AG04450 (cell line): ENCODE data around the gene CRACR2A. TPM values are rescaled to one million over a fixed set of nuclear protein-coding genes. Genes with fewer than 3 reads are reported as not detected.
A peak's percentile ranks its signal among the peaks of the same experiment; 100 is the strongest.

Experiments
- CTCF ChIA-PET: fragments of 300-600, 350-600 bp; formaldehyde crosslinking; extraction: SDS; loops from one replicate; lab custom pipeline; 2022; ENCODE audit warnings: antibody characterized with exemption, inconsistent platforms; lab: Charles Lee
- POLR2A ChIA-PET: fragments of 350-600 bp; formaldehyde crosslinking; extraction: SDS; loops from one replicate; lab custom pipeline; 2021; ENCODE audit warnings: antibody characterized with exemption, inconsistent platforms; lab: Yijun Ruan, JAX
- DNase-seq: peaks from one replicate; pipeline ENCODE4 v3.0.0-alpha.2; 2011; ENCODE audit warnings: low read depth, low spot score
- H3K27ac ChIP-seq: one replicate; pipeline ENCODE4 v1.5.1; 2012; ENCODE audit warnings: low read depth, low read length, control low read depth
- H3K27me3 ChIP-seq: one replicate; pipeline ENCODE4 v1.6.0; 2012; ENCODE audit warnings: low read length; ENCODE audit not compliant: control insufficient read depth, insufficient read depth
- H3K4me3 ChIP-seq: 2 replicates; pipeline ENCODE4 v1.5.1; 2011; ENCODE audit warnings: mild to moderate bottlenecking, low read depth, low read length, control low read depth
- H3K9me3 ChIP-seq: 2 replicates; pipeline ENCODE4 v1.5.1; 2012; ENCODE audit warnings: low read length; ENCODE audit not compliant: control insufficient read depth, insufficient read depth
- polyA plus RNA-seq: library from polyadenylated mRNA; depleted of rRNA; stranded (reverse); fragments of >200 nt; gene quantifications from 2 replicates; pipeline ENCODE4 v1.2.3, GENCODE V29; 2011
- TF ChIP-seq, protein P1 (sequence below): IDR thresholded peaks from 2 replicates; pipeline ENCODE4 v1.5.1; 2011; ENCODE audit warnings: low read depth, low read length, control low read depth, inconsistent platforms

The CRACR2A gene
- polyA plus RNA-seq, 1 experiment, result 1.1 TPM

DNA sequence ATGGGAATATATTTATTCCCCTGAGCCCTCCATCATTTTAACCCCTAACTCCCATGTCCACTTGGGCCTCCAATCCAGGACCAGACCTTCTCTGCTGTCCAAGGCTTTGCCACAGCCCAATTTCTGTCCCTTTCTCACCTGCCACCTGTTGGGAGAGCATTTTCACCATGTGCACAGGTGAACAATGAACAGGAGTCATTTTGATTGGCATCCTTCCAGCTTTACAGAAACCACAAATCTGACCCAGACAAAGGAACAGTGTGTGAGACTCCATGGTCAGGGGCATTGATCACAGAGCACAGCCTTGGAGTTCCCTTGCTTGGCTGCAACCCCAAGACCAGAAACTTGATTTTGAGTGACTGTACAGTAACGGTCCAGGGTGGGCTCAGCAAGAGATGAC, 91.9 kb downstream of the CRACR2A start:
- TF ChIP-seq, protein P1, sequence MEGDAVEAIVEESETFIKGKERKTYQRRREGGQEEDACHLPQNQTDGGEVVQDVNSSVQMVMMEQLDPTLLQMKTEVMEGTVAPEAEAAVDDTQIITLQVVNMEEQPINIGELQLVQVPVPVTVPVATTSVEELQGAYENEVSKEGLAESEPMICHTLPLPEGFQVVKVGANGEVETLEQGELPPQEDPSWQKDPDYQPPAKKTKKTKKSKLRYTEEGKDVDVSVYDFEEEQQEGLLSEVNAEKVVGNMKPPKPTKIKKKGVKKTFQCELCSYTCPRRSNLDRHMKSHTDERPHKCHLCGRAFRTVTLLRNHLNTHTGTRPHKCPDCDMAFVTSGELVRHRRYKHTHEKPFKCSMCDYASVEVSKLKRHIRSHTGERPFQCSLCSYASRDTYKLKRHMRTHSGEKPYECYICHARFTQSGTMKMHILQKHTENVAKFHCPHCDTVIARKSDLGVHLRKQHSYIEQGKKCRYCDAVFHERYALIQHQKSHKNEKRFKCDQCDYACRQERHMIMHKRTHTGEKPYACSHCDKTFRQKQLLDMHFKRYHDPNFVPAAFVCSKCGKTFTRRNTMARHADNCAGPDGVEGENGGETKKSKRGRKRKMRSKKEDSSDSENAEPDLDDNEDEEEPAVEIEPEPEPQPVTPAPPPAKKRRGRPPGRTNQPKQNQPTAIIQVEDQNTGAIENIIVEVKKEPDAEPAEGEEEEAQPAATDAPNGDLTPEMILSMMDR, result no peak
- Histone ChIP-seq H3K9me3 (no peaks in the 10 kb centered on the region), H3K4me3 (no peak overlapping the region), H3K27me3 (peaks cover 2% of the 10 kb centered on the region), H3K27ac (no peak overlapping the region)
- ChIA-PET POLR2A (no interaction called here), CTCF (interaction anchor here (0.8 kb wide), 1 partner anchor 116 kb away, joined by 5 read pairs; no protein-coding TSS in a partner anchor)
- no peak for DNase-seq

DNA sequence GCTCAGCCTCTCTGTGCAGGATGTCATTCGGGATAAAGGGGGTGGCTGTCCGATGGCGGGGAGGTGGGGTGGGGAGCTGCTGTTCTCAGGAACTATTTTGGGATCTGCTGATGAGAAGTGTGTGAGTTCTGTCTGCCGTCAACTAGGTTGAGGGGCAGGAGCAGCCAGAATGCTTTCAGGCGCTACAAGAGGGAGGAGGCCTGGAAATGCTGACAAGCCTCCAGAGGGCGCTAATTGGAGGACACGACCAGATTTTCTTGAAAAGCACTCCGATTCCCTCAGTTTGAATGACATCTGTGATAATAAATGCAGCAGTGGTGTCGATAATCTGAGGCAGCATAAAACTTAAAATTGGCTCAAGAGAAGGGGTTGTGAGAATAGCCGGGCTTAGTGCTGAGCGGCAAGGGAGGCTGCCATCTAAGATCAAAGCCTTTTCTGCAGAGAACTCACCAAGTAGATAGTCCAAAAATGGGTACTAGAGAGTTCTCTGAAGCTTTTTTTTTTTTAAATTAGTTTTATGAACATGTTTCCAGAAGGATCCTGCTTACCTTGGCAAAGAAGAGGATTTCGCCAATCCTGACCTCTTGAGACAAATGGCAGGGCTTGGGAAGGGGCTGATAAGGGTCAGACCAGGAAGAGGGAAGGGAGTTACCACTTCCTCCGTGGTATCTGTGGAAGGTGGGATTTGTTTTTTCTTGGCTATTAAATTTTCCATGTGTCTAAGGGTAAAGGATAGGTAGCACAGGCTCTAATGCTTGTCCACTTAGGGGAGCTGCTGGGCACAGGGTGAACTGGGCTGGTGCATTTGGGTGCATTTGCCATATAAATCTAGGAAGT, 94.4 kb downstream of the CRACR2A start:
- Histone ChIP-seq H3K4me3 (no peak overlapping the region), H3K9me3 (no peaks in the 10 kb centered on the region), H3K27ac (no peak overlapping the region), H3K27me3 (peaks cover 2% of the 10 kb centered on the region)
- TF ChIP-seq, protein P1, result peak; percentile 60
- no peak for DNase-seq
- POLR2A ChIA-PET, result no interaction called here
- CTCF ChIA-PET, result interaction anchor here (0.6 to 2.0 kb wide), 16 partner anchors 15 to 359 kb away, joined by 3 to 8 read pairs (median 4); no protein-coding TSS in a partner anchor

DNA sequence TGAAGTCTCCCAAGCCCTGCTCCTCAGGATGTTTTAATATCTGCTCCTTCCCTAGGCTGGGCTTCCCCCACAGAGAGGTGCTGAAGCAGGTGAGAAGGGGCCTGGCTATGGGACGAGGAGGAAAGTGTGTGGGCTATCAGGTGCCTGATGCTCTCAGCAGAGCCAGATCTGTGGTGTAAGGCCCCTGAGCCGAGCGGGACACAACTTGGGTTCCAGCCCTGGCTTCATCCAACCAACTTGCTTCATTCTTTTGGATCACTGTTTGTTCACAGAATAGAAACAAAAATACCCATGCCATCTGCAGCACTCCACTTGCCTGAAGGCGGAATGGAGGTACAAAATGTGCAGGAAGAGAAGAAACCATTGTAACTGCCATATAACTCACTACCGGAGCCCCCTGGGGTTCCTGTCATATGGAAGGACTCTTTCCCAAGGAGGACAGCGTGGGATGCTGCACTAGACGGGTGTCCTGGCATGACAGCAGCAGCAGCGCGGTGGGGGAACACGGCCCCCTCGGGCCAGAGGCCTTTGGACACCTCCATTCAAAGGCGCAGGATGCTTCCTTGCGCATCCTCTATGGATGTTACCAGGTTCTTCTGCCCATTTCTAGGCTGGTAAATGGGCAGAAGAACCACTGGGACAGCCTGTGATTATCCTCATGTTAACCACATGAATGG, 95.8 kb downstream of the CRACR2A start:
- Histone ChIP-seq H3K4me3 (no peak overlapping the region), H3K27ac (no peak overlapping the region), H3K27me3 (peaks cover under 1% of the 10 kb centered on the region), H3K9me3 (no peaks in the 10 kb centered on the region)
- TF ChIP-seq, protein P1, result no peak
- no peak for DNase-seq
- ChIA-PET CTCF (interaction anchor here (0.8 to 1.2 kb wide), 4 partner anchors 20 to 357 kb away, joined by 3 to 4 read pairs (median 3); no protein-coding TSS in a partner anchor), POLR2A (no interaction called here)

DNA sequence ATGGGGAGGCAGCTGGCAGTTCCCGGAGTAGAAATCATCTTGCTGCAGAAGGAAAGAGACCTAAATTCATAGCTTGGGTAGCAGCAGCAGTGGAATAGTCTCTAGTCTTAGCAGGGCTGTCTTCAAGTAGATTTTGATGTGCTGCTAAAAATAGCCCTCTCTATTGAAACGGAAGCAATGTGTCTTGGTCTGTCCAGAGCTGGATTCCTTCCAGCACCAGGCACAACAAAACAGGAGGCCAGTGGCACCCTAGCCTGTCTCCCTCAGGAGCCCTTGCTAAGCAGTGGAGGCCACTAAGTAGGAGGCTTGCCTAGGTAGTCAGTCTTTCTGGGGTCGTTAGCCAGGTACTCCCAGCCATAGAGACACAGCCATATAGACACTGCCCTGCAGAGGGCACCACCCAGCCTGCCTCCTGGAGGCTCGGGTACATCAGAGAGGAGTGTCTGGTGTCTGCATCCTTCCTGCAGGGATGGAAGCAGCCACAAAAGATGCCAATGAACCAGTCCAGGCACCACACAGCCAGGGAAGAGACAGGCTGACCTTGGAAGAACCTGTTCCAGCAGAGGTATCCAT, 97.5 kb downstream of the CRACR2A start:
- Histone ChIP-seq H3K27me3 (peaks cover 5% of the 10 kb centered on the region), H3K27ac (no peak overlapping the region), H3K4me3 (no peak overlapping the region), H3K9me3 (no peaks in the 10 kb centered on the region)
- POLR2A ChIA-PET, result no interaction called here
- CTCF ChIA-PET, result interaction anchor here (0.5 to 1.3 kb wide), 3 partner anchors 13 to 355 kb away, joined by 3 to 14 read pairs (median 3); no protein-coding TSS in a partner anchor
- TF ChIP-seq, protein P1, result peak; percentile 38
- no peak for DNase-seq
